DOHH2 (cell line): Measurements from ENCODE around the gene C3orf20.
"Not testable (repeated sequence)": the region's sequence is repeated elsewhere in the genome, so short reads cannot be mapped to it uniquely, and the experiment has no call there.

Experiments
- H3F3A ChIP-seq: fragments of 200-600 bp; sonication (generic), shearing (Covaris generic); 2 replicates; pipeline ENCODE4 v1.6.0; 2016; ENCODE audit warnings: antibody characterized with exemption, mild to moderate bottlenecking; ENCODE audit not compliant: control insufficient read depth, insufficient read depth
- H3K27ac ChIP-seq: fragments of 200-600 bp; sonication (generic); 2 replicates; pipeline ENCODE4 v1.5.1; 2014; ENCODE audit warnings: low read depth, mild to moderate bottlenecking, low read length, moderate library complexity
- H3K27me3 ChIP-seq: fragments of 200-600 bp; sonication (generic); 2 replicates; pipeline ENCODE4 v1.6.1; 2014; ENCODE audit warnings: mild to moderate bottlenecking, low read length, mixed read lengths; ENCODE audit not compliant: control insufficient read depth
- H3K36me3 ChIP-seq: fragments of 200-600 bp; sonication (generic); 2 replicates; pipeline ENCODE4 v1.6.1; 2014; ENCODE audit warnings: mild to moderate bottlenecking, low read length, moderate library complexity, mixed read lengths; ENCODE audit not compliant: control insufficient read depth
- H3K4me1 ChIP-seq: fragments of 200-600 bp; sonication (generic); 2 replicates; pipeline ENCODE4 v1.6.1; 2014; ENCODE audit warnings: mild to moderate bottlenecking, low read length, mixed read lengths; ENCODE audit not compliant: control insufficient read depth
- H3K4me2 ChIP-seq: fragments of 200-600 bp; sonication (generic); 2 replicates; pipeline ENCODE4 v1.6.0; 2014; ENCODE audit warnings: mild to moderate bottlenecking, low read length, moderate library complexity
- H3K4me3 ChIP-seq: fragments of 200-600 bp; sonication (generic); 2 replicates; pipeline ENCODE4 v1.5.1; 2014; ENCODE audit warnings: mild to moderate bottlenecking, low read length, mixed read lengths
- H3K79me2 ChIP-seq: fragments of 200-600 bp; sonication (generic); 2 replicates; pipeline ENCODE4 v1.6.1; 2014; ENCODE audit warnings: mild to moderate bottlenecking, low read length, mixed read lengths; ENCODE audit not compliant: control insufficient read depth
- H3K9me2 ChIP-seq: fragments of 200-600 bp; sonication (generic); replicated peaks from 2 replicates; pipeline ENCODE4 v1.6.1; 2014; ENCODE audit warnings: mild to moderate bottlenecking, low read length, mixed read lengths; ENCODE audit not compliant: control insufficient read depth
- H3K9me3 ChIP-seq: fragments of 200-600 bp; sonication (generic); 2 replicates; pipeline ENCODE4 v1.6.1; 2014; ENCODE audit warnings: antibody characterized with exemption, low read length, mixed read lengths; ENCODE audit not compliant: control insufficient read depth, insufficient read depth
- H4K20me1 ChIP-seq: fragments of 200-600 bp; sonication (generic); 2 replicates; pipeline ENCODE4 v1.6.0; 2014; ENCODE audit warnings: low read depth, mild to moderate bottlenecking, antibody characterized with exemption, low read length, moderate library complexity; ENCODE audit not compliant: control insufficient read depth, insufficient read depth
- EZH2phosphoT487 ChIP-seq: fragments of 200-600 bp; sonication (generic); IDR thresholded peaks from 2 replicates; pipeline ENCODE4 v1.6.1; 2017; ENCODE audit warnings: borderline replicate concordance, mild to moderate bottlenecking, antibody characterized with exemption, low read length, moderate library complexity, mixed read lengths
- TF ChIP-seq, protein P1 (sequence below): fragments of 200-600 bp; sonication (generic); IDR thresholded peaks from one replicate; pipeline ENCODE4 v1.5.1; 2014; ENCODE audit warnings: antibody characterized with exemption, mild to moderate bottlenecking, low read depth, low read length; ENCODE audit not compliant: poor library complexity, severe bottlenecking

Gene C3orf20

DNA sequence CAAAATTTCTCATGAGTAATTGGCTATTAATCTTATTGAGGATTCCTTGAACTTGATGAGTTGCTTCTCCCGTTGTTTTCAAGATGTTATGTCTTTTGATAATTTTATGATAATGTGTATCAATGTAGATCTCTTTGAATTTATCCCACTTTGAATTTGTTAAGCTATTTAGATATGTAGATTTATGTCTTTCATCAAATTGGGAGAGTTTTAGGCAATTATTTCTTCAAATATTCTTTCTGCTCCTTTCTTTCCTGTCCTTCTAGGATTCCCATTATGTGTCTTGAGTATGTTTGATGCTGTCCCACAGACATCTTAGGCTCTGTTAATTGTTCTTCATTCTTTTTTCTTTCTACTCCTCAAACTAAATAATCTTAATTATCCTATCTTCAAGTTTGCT is 75.7 kb downstream of the C3orf20 start:
- no peaks in the 10 kb centered on the region for H3K36me3 ChIP-seq
- H3K27me3 ChIP-seq: no peaks in the 10 kb centered on the region
- no peaks in the 10 kb centered on the region for H4K20me1 ChIP-seq
- H3K27ac ChIP-seq: no peak overlapping the region
- no peaks in the 10 kb centered on the region for H3K9me2 ChIP-seq
- TF ChIP-seq EZH2phosphoT487: no peak
- TF ChIP-seq, protein P1, sequence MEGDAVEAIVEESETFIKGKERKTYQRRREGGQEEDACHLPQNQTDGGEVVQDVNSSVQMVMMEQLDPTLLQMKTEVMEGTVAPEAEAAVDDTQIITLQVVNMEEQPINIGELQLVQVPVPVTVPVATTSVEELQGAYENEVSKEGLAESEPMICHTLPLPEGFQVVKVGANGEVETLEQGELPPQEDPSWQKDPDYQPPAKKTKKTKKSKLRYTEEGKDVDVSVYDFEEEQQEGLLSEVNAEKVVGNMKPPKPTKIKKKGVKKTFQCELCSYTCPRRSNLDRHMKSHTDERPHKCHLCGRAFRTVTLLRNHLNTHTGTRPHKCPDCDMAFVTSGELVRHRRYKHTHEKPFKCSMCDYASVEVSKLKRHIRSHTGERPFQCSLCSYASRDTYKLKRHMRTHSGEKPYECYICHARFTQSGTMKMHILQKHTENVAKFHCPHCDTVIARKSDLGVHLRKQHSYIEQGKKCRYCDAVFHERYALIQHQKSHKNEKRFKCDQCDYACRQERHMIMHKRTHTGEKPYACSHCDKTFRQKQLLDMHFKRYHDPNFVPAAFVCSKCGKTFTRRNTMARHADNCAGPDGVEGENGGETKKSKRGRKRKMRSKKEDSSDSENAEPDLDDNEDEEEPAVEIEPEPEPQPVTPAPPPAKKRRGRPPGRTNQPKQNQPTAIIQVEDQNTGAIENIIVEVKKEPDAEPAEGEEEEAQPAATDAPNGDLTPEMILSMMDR: no peak
- H3K4me1 ChIP-seq: peaks cover 12% of the 10 kb centered on the region
- no peaks in the 10 kb centered on the region for H3K79me2 ChIP-seq
- no peaks in the 10 kb centered on the region for H3F3A ChIP-seq
- H3K4me2 ChIP-seq: no peak overlapping the region
- H3K4me3 ChIP-seq: no peak overlapping the region
- 0 out of 2 replicates have a peak, but pooled peaks cover 2% of the 10 kb centered on the region for H3K9me3 ChIP-seq

DNA sequence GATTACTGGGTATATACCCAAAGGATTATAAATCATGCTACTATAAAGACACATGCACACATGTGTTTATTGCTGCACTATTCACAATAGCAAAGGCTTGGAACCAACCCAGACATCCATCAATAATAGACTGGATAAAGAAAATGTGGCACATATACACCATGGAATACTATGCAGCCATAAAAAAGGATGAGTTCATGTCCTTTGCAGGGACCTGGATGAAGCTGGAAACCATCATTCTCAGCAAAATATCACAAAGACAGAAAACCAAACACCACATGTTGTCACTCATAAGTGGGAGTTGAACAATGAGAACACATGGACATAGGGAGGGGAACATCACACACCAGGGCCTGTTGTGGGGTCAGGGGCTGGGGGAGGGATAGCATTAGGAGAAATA is 78.0 kb downstream of the C3orf20 start:
- not testable (repeated sequence) for H4K20me1 ChIP-seq, H3K9me3 ChIP-seq, H3K4me3 ChIP-seq, H3K27me3 ChIP-seq, H3K27ac ChIP-seq, H3F3A ChIP-seq, H3K4me2 ChIP-seq, H3K9me2 ChIP-seq, H3K79me2 ChIP-seq, H3K36me3 ChIP-seq
- H3K4me1 ChIP-seq: peaks cover 12% of the 10 kb centered on the region

- peaks cover 24% of the 10 kb centered on the region for H3K4me1 ChIP-seq
- no peaks in the 10 kb centered on the region for H3K9me2 ChIP-seq
- H3K9me3 ChIP-seq: no peaks in the 10 kb centered on the region
- no peak overlapping the region for H3K4me3 ChIP-seq
- no peaks in the 10 kb centered on the region for H3K36me3 ChIP-seq
- H3K4me2 ChIP-seq: no peak overlapping the region
- H3K27ac ChIP-seq: no peak overlapping the region
- H3K79me2 ChIP-seq: no peaks in the 10 kb centered on the region
- no peaks in the 10 kb centered on the region; the same call in 1 of the 2 replicates for H3F3A ChIP-seq
- TF ChIP-seq, protein P1: no peak
- no peak for TF ChIP-seq EZH2phosphoT487
- H3K27me3 ChIP-seq: no peaks in the 10 kb centered on the region
- no peaks in the 10 kb centered on the region for H4K20me1 ChIP-seq
Measured at GRCh38 chr3:14757153-14757700, 82.3 kb downstream of the C3orf20 start.

- TF ChIP-seq, protein P1: no peak
- TF ChIP-seq EZH2phosphoT487: no peak
Measured at GRCh38 chr3:14758297-14758696, 83.4 kb downstream of the C3orf20 start.

More at GRCh38 chr3:14758297-14758696, 83.4 kb downstream of the C3orf20 start:
- H3K9me3 ChIP-seq: no peaks in the 10 kb centered on the region
- peaks cover 24% of the 10 kb centered on the region for H3K4me1 ChIP-seq
- H3K27ac ChIP-seq: no peak overlapping the region
- H3F3A ChIP-seq: no peaks in the 10 kb centered on the region; the same call in 1 of the 2 replicates
- no peaks in the 10 kb centered on the region for H4K20me1 ChIP-seq
- no peak overlapping the region for H3K4me3 ChIP-seq
- no peak overlapping the region for H3K4me2 ChIP-seq
- no peaks in the 10 kb centered on the region for H3K9me2 ChIP-seq
- H3K36me3 ChIP-seq: no peaks in the 10 kb centered on the region
- no peaks in the 10 kb centered on the region for H3K27me3 ChIP-seq
- H3K79me2 ChIP-seq: no peaks in the 10 kb centered on the region
